Loucy (cell line): ENCODE measurements around the gene PTPRA.

Source experiments
- H2AFZ ChIP-seq: fragments of 200-600 bp; sonication (generic); 2 replicates; pipeline ENCODE4 v1.6.0; 2016; ENCODE audit warnings: antibody characterized with exemption, mild to moderate bottlenecking, low read length, moderate library complexity
- H3F3A ChIP-seq: fragments of 200-600 bp; 2 replicates; pipeline ENCODE4 v1.6.0; 2016; ENCODE audit warnings: antibody characterized with exemption, low read depth, mild to moderate bottlenecking
- H3K27me3 ChIP-seq: fragments of 200-600 bp; sonication (generic); 2 replicates; pipeline ENCODE4 v1.6.1; 2014; ENCODE audit warnings: low read length, mild to moderate bottlenecking; ENCODE audit not compliant: insufficient read depth, poor library complexity, severe bottlenecking
- H3K36me3 ChIP-seq: fragments of 200-600 bp; sonication (generic); 2 replicates; pipeline ENCODE4 v1.6.1; 2016; ENCODE audit warnings: low read length; ENCODE audit not compliant: insufficient read depth
- H3K4me1 ChIP-seq: fragments of 200-600 bp; sonication (generic); 2 replicates; pipeline ENCODE4 v1.5.1; 2014; ENCODE audit warnings: low read length, mild to moderate bottlenecking; ENCODE audit not compliant: insufficient read depth, poor library complexity, severe bottlenecking
- H3K4me2 ChIP-seq: fragments of 200-600 bp; sonication (generic); 2 replicates; pipeline ENCODE4 v1.6.0; 2014; ENCODE audit warnings: antibody characterized with exemption, low read length, low read depth, mild to moderate bottlenecking; ENCODE audit not compliant: poor library complexity, severe bottlenecking
- H3K4me3 ChIP-seq: fragments of 200-600 bp; sonication (generic); 2 replicates; pipeline ENCODE4 v1.5.1; 2014; ENCODE audit warnings: low read length, mild to moderate bottlenecking, mixed read lengths; ENCODE audit not compliant: poor library complexity, severe bottlenecking
- H3K79me2 ChIP-seq: fragments of 200-600 bp; sonication (generic); 2 replicates; pipeline ENCODE4 v1.6.1; 2014; ENCODE audit warnings: low read length; ENCODE audit not compliant: insufficient read depth
- H3K9ac ChIP-seq: fragments of 200-600 bp; sonication (generic); 2 replicates; pipeline ENCODE4 v1.6.0; 2014; ENCODE audit warnings: mild to moderate bottlenecking, low read depth, low read length, moderate library complexity; ENCODE audit not compliant: poor library complexity, severe bottlenecking
- H3K9me2 ChIP-seq: fragments of 200-600 bp; sonication (generic); replicated peaks from 2 replicates; pipeline ENCODE4 v1.6.1; 2016; ENCODE audit warnings: low read depth, low read length, mixed read lengths
- H3K9me3 ChIP-seq: fragments of 200-600 bp; sonication (generic); 2 replicates; pipeline ENCODE4 v1.6.1; 2014; ENCODE audit warnings: mild to moderate bottlenecking, antibody characterized with exemption, low read length, low read depth; ENCODE audit not compliant: insufficient read depth
- H4K20me1 ChIP-seq: fragments of 200-600 bp; sonication (generic); 2 replicates; pipeline ENCODE4 v1.6.0; 2014; ENCODE audit warnings: antibody characterized with exemption, low read length, mild to moderate bottlenecking; ENCODE audit not compliant: insufficient read depth, poor library complexity, severe bottlenecking
- CTCF ChIP-seq: fragments of 200-600 bp; sonication (generic); conservative IDR thresholded peaks from 2 replicates; pipeline ENCODE4 v1.5.1; 2014; ENCODE audit warnings: mild to moderate bottlenecking, antibody characterized with exemption, low read length
- EZH2phosphoT487 ChIP-seq: fragments of 200-600 bp; IDR thresholded peaks from 2 replicates; pipeline ENCODE4 v1.6.1; 2018; ENCODE audit warnings: antibody characterized with exemption, mild to moderate bottlenecking, moderate library complexity, borderline replicate concordance

The PTPRA gene

GRCh38 chr20:3027987-3028386 lies 154.7 kb downstream of the PTPRA start:
- H3K27me3 ChIP-seq = no peaks in the 10 kb centered on the region
- H3F3A ChIP-seq = no peaks in the 10 kb centered on the region
- H2AFZ ChIP-seq = no peak overlapping the region
- H3K9ac ChIP-seq = no peak overlapping the region
- H3K36me3 ChIP-seq = peaks cover 63% of the 10 kb centered on the region; the same call in 1 of the 2 replicates
- TF ChIP-seq EZH2phosphoT487 (no peak), CTCF (no peak)
- H3K79me2 ChIP-seq = no peaks in the 10 kb centered on the region
- H3K4me1 ChIP-seq = no peaks in the 10 kb centered on the region
- no peak overlapping the region for H3K4me3 ChIP-seq
- H3K9me2 ChIP-seq = no peaks in the 10 kb centered on the region
- H3K4me2 ChIP-seq = no peak overlapping the region
- H4K20me1 ChIP-seq = no peaks in the 10 kb centered on the region
- no peaks in the 10 kb centered on the region for H3K9me3 ChIP-seq

GRCh38 chr20:3031524-3032147 lies 158.4 kb downstream of the PTPRA start:
- H3K27me3 ChIP-seq = no peaks in the 10 kb centered on the region
- no peaks in the 10 kb centered on the region for H3F3A ChIP-seq
- H3K9me2 ChIP-seq = no peaks in the 10 kb centered on the region
- no peaks in the 10 kb centered on the region for H3K4me1 ChIP-seq
- H3K9ac ChIP-seq = no peak overlapping the region
- TF ChIP-seq CTCF (no peak), EZH2phosphoT487 (no peak)
- no peak overlapping the region for H2AFZ ChIP-seq
- H3K9me3 ChIP-seq = no peaks in the 10 kb centered on the region
- H3K4me2 ChIP-seq = no peak overlapping the region
- no peaks in the 10 kb centered on the region for H3K79me2 ChIP-seq
- H3K4me3 ChIP-seq = no peak overlapping the region
- H3K36me3 ChIP-seq = peaks cover 67% of the 10 kb centered on the region; the same call in 1 of the 2 replicates
- H4K20me1 ChIP-seq = no peaks in the 10 kb centered on the region

GRCh38 chr20:3032624-3033023 lies 159.3 kb downstream of the PTPRA start:
- Histone ChIP-seq H4K20me1 (no peaks in the 10 kb centered on the region), H3K9me2 (no peaks in the 10 kb centered on the region), H3K4me2 (no peak overlapping the region), H3K9me3 (no peaks in the 10 kb centered on the region), H3K4me3 (no peak overlapping the region), H3K27me3 (no peaks in the 10 kb centered on the region), H2AFZ (no peak overlapping the region), H3K9ac (no peak overlapping the region), H3K36me3 (peaks cover 67% of the 10 kb centered on the region; the same call in 1 of the 2 replicates), H3K4me1 (no peaks in the 10 kb centered on the region), H3K79me2 (no peaks in the 10 kb centered on the region), H3F3A (no peaks in the 10 kb centered on the region)
- TF ChIP-seq CTCF (no peak), EZH2phosphoT487 (no peak)
